Natural killer cell (primary cell): ENCODE results near the gene PIK3IP1. TPM values are rescaled to one million over a fixed set of nuclear protein-coding genes. Genes with fewer than 3 reads are reported as not detected.

ENCODE experiments used
- ATAC-seq, 3 donors: fragments of 150-1000 bp in 2 of 3; fragments of 200-7000 bp in 1 of 3; cut with Tn5 transposase; 1 replicate in 1 of 3; 2 replicates in 2 of 3; pipeline ENCODE4 v1.10.0; 2021; ENCODE audit warnings: mild to moderate bottlenecking in 2 of 3, moderate library complexity in 2 of 3
- DNase-seq, 2 donors: peaks; one replicate each; pipeline versions ENCODE4 v3.0.0 to v3.0.0-alpha.2; 2013 to 2021; ENCODE audit warnings: mixed read lengths in 1 of 2
- H3K27ac ChIP-seq: one replicate; pipeline ENCODE4 v1.5.1; 2013; ENCODE audit warnings: mild to moderate bottlenecking, low read length
- H3K27me3 ChIP-seq: one replicate; pipeline ENCODE4 v1.6.1; 2013; ENCODE audit warnings: low read length; ENCODE audit not compliant: control insufficient read depth, insufficient read depth
- H3K36me3 ChIP-seq: one replicate; pipeline ENCODE4 v1.6.1; 2013; ENCODE audit warnings: low read length; ENCODE audit not compliant: control insufficient read depth, insufficient read depth
- H3K4me1 ChIP-seq: one replicate; pipeline ENCODE4 v1.6.1; 2013; ENCODE audit warnings: low read length; ENCODE audit not compliant: control insufficient read depth, insufficient read depth
- H3K4me3 ChIP-seq: one replicate; pipeline ENCODE4 v1.5.1; 2013; ENCODE audit warnings: low read length
- H3K9me3 ChIP-seq: one replicate; pipeline ENCODE4 v1.6.1; 2013; ENCODE audit warnings: low read length; ENCODE audit not compliant: control insufficient read depth, insufficient read depth
- H3K27ac Mint-ChIP-seq, 2 donors: one replicate each; pipeline ENCODE4 v1.8.0; 2022; ENCODE audit warnings: mild to moderate bottlenecking in 2 of 2, mixed read lengths in 2 of 2, moderate library complexity in 1 of 2
- H3K27me3 Mint-ChIP-seq, 2 donors: one replicate each; pipeline ENCODE4 v1.8.0; 2022; ENCODE audit warnings: low read depth in 2 of 2, mixed read lengths in 2 of 2
- H3K36me3 Mint-ChIP-seq: one replicate; pipeline ENCODE4 v1.8.0; 2022; ENCODE audit warnings: mixed read lengths
- H3K4me1 Mint-ChIP-seq, 2 donors: one replicate each; pipeline ENCODE4 v1.8.0; 2022; ENCODE audit warnings: mixed read lengths in 2 of 2
- H3K4me3 Mint-ChIP-seq: one replicate; pipeline ENCODE4 v1.8.0; 2022; ENCODE audit warnings: mild to moderate bottlenecking, moderate library complexity, mixed read lengths
- H3K9me3 Mint-ChIP-seq, 2 donors: one replicate each; pipeline ENCODE4 v1.8.0; 2022; ENCODE audit warnings: mixed read lengths in 2 of 2
- WGBS: methylation state at CpG from one replicate; pipeline ENCODE4 v1.1.7; 2013; ENCODE audit warnings: missing lambda C conversion rate; ENCODE audit not compliant: insufficient coverage; 5-methylcytosine and 5-hydroxymethylcytosine counted together
- intact Hi-C: fragments of 100-400 bp; cut with micrococcal nuclease; formaldehyde crosslinking; loops from one replicate; pipeline ENCODE4 v1.14.2; 2022
- total RNA-seq, 4 donors: library from RNA; stranded (reverse); fragments of 120-200 nt in 1 of 4; gene quantifications; one replicate each; pipeline versions ENCODE4 v1.2.3 to v1.2.4, GENCODE V29; 2013 to 2022
- TF ChIP-seq, protein P1 (sequence below): fragments of 200-600 bp; IDR thresholded peaks from one replicate; pipeline ENCODE4 v1.8.0; 2022; ENCODE audit warnings: antibody characterized with exemption

The PIK3IP1 gene
- total RNA-seq, 3 donors from 2014 or later (not counting 1 experiment from before 2014, with no cell fraction given), result 132 to 180 (median 161) TPM

DNA sequence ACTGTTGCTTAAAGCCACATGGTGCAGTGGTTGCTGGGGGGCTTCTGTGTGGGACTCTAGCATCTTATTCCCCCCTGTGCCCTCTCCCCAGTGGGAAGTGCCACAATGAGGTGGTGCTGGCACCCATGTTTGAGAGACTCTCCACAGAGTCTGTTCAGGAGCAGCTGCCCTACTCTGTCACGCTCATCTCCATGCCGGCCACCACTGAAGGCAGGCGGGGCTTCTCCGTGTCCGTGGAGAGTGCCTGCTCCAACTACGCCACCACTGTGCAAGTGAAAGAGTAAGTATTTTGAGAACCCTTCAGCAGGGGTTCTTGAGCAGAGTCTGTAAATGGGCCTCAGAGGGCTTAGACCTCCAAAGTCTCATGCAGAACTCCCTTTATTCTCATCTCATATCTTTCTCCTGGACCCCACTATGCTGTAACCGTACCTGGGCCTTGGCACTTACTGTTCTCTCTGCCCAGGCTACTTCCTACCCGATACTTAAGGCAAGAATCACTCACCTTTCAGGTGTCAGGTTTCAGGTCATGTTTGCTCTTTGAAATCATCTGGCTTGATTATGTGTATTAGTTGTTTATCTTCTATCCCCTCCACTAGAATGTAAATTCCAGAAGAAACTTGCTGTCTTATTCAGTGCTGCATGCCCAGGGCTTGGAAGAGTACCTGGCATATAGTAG, 32.4 kb downstream of the PIK3IP1 start:
- 97% methylated on average over 8 of the region's 8 CpGs for WGBS
- H3K9me3 Mint-ChIP-seq, result no peaks in the 10 kb centered on the region
- peaks cover 8 to 13% of the 10 kb centered on the region in 2 donors for H3K4me1 Mint-ChIP-seq
- ATAC-seq (no peak), DNase-seq (no peak)
- no peaks in the 10 kb centered on the region for H3K9me3 ChIP-seq
- H3K4me1 ChIP-seq, result no peaks in the 10 kb centered on the region
- no peaks in the 10 kb centered on the region for H3K27me3 Mint-ChIP-seq
- H3K27ac Mint-ChIP-seq, result peak overlapping the region in 1 of 2 donors; percentile 4
- peaks cover 22% of the 10 kb centered on the region for H3K36me3 ChIP-seq
- TF ChIP-seq, protein P1, sequence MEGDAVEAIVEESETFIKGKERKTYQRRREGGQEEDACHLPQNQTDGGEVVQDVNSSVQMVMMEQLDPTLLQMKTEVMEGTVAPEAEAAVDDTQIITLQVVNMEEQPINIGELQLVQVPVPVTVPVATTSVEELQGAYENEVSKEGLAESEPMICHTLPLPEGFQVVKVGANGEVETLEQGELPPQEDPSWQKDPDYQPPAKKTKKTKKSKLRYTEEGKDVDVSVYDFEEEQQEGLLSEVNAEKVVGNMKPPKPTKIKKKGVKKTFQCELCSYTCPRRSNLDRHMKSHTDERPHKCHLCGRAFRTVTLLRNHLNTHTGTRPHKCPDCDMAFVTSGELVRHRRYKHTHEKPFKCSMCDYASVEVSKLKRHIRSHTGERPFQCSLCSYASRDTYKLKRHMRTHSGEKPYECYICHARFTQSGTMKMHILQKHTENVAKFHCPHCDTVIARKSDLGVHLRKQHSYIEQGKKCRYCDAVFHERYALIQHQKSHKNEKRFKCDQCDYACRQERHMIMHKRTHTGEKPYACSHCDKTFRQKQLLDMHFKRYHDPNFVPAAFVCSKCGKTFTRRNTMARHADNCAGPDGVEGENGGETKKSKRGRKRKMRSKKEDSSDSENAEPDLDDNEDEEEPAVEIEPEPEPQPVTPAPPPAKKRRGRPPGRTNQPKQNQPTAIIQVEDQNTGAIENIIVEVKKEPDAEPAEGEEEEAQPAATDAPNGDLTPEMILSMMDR, result no peak
- intact Hi-C loops, result no loop called here
- H3K36me3 Mint-ChIP-seq, result no peaks in the 10 kb centered on the region
- H3K4me3 ChIP-seq, result no peak overlapping the region
- H3K4me3 Mint-ChIP-seq, result no peak overlapping the region
- no peak overlapping the region for H3K27ac ChIP-seq
- H3K27me3 ChIP-seq, result no peaks in the 10 kb centered on the region

DNA sequence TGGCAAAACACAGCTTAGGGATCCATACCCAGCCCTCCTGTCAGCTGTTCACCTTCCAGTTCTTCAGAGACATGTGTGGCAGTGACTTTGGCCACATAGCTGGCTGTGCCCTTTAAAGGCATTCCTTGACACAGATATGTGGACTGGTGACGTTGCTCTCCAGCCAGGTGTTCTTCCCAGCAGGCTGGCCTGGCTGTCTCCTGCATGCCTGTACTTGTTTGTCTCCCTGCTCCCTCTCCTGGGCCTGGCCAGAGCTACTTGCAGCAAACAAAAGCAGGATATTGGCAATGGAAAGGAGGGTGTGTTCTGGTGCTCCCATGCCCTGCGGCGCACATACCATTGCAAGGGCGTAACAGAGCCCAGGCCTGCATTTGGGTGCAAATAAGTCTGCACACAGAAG, 38.3 kb downstream of the PIK3IP1 start:
- Histone ChIP-seq H3K4me1 (no peaks in the 10 kb centered on the region), H3K9me3 (no peaks in the 10 kb centered on the region), H3K27me3 (no peaks in the 10 kb centered on the region), H3K36me3 (peaks cover under 1% of the 10 kb centered on the region), H3K27ac (no peak overlapping the region), H3K4me3 (no peak overlapping the region)
- intact Hi-C loops, result no loop called here
- Mint-ChIP-seq H3K27me3 (no peaks in the 10 kb centered on the region), H3K27ac (no peak overlapping the region), H3K4me3 (no peak overlapping the region), H3K9me3 (no peaks in the 10 kb centered on the region), H3K4me1 (peaks cover 9 to 13% of the 10 kb centered on the region in 2 donors), H3K36me3 (no peaks in the 10 kb centered on the region)
- no peak for DNase-seq
- 97% methylated on average over 4 of the region's 4 CpGs for WGBS
- TF ChIP-seq, protein P1, result no peak
- no peak for ATAC-seq

DNA sequence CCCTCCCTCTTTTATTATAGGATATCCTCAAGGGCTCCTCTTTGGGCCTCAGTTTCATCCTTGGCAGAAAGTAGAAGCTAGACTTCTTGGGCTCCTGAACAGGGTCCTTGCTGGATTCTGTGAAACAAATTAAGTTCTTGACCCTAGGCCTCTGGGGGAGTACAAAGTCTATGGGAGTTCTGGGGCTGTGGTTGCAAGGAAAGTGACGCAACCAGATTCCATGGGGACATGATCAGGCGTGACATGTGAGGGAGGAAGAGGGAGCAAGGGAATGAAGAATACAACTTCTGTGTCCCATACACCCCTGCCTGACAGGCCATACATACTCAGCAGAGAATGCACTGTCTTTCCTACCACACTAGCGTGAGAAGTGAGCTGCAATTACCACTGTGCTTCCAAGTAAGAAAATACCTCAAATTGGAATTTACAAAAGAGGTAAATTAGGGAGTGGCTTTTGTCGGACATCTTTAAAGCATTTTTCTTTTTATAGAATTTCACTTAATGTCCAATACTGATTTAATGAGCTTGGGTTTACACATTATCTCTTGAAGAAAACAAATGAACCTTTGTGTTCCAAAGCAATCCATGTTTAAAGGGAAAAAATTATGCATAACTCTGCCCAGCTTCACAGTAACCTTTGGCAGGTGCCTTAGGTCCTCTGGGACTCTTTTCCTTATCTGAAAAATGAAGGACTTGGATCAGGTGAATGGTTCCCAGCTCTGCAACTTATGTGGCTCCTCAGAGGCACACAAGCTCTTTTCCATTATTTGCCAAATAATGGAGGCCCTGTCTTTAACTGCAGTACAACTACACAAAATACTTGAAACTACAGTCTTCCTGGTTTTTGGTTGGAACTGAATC, 41.3 kb downstream of the PIK3IP1 start:
- Mint-ChIP-seq H3K4me1 (peaks cover 17 to 19% of the 10 kb centered on the region in 2 donors), H3K27me3 (no peaks in the 10 kb centered on the region), H3K27ac (no peak overlapping the region), H3K4me3 (no peak overlapping the region), H3K36me3 (no peaks in the 10 kb centered on the region), H3K9me3 (no peaks in the 10 kb centered on the region)
- Histone ChIP-seq H3K9me3 (no peaks in the 10 kb centered on the region), H3K27ac (no peak overlapping the region), H3K36me3 (peaks cover 2% of the 10 kb centered on the region), H3K27me3 (no peaks in the 10 kb centered on the region), H3K4me3 (no peak overlapping the region), H3K4me1 (peaks cover 12% of the 10 kb centered on the region)
- DNase-seq (no peak), ATAC-seq (no peak)
- 100% methylated on average over 3 of the region's 4 CpGs for WGBS
- intact Hi-C loops, result no loop called here
- TF ChIP-seq, protein P1, result no peak
